Neural cell (in vitro differentiated cells): Measurements from ENCODE around the gene YWHAH. TPM values are rescaled to one million over a fixed set of nuclear protein-coding genes. Genes with fewer than 3 reads are reported as not detected.

ENCODE experiments used
- H2AFZ ChIP-seq: fragments of 200-600, 300-800 bp; sonication (generic), shearing (Covaris generic); 2 replicates; pipeline ENCODE4 v1.6.0; 2014; ENCODE audit warnings: low read depth, mild to moderate bottlenecking, antibody characterized with exemption, low read length, moderate library complexity
- H3F3A ChIP-seq: fragments of 200-600 bp; shearing (Covaris generic); 2 replicates; pipeline ENCODE4 v1.6.1; 2016; ENCODE audit warnings: mild to moderate bottlenecking, moderate library complexity, mixed read lengths, antibody characterized with exemption, low read length; ENCODE audit not compliant: insufficient read depth, poor library complexity, severe bottlenecking
- H3K27ac ChIP-seq: fragments of 200-600, 300-800 bp; sonication (generic), shearing (Covaris generic); 2 replicates; pipeline ENCODE4 v1.5.1; 2014; ENCODE audit warnings: mild to moderate bottlenecking, low read length, moderate library complexity
- H3K27me3 ChIP-seq: fragments of 300-800, 200-600 bp; sonication (generic), shearing (Covaris generic); 2 replicates; pipeline ENCODE4 v1.6.0; 2014; ENCODE audit warnings: mild to moderate bottlenecking, low read depth, low read length, moderate library complexity; ENCODE audit not compliant: insufficient read depth
- H3K36me3 ChIP-seq: fragments of 300-800, 200-600 bp; sonication (generic), shearing (Covaris generic); 2 replicates; pipeline ENCODE4 v1.5.1; 2014; ENCODE audit warnings: mild to moderate bottlenecking, antibody characterized with exemption, low read length, moderate library complexity; ENCODE audit not compliant: insufficient read depth
- H3K4me2 ChIP-seq: fragments of 300-800, 200-600 bp; sonication (generic), shearing (Covaris generic); 2 replicates; pipeline ENCODE4 v1.6.0; 2014; ENCODE audit warnings: mild to moderate bottlenecking, low read length
- H3K4me3 ChIP-seq: fragments of 300-800, 200-600 bp; sonication (generic), shearing (Covaris generic); 2 replicates; pipeline ENCODE4 v1.5.1; 2014; ENCODE audit warnings: mild to moderate bottlenecking, low read length, moderate library complexity
- H3K79me2 ChIP-seq: fragments of 200-600 bp; shearing (Covaris generic); replicated peaks from 2 replicates; pipeline ENCODE4 v1.6.0; 2014; ENCODE audit warnings: mild to moderate bottlenecking, low read length, moderate library complexity; ENCODE audit not compliant: insufficient read depth
- H3K9ac ChIP-seq: fragments of 300-800, 200-600 bp; sonication (generic), shearing (Covaris generic); 2 replicates; pipeline ENCODE4 v1.6.1; 2016; ENCODE audit warnings: mild to moderate bottlenecking, low read length, mixed read lengths
- H3K9me2 ChIP-seq: fragments of 200-600 bp; shearing (Covaris generic); 2 replicates; pipeline ENCODE4 v1.6.1; 2016; ENCODE audit warnings: mild to moderate bottlenecking, low read length, mixed read lengths; ENCODE audit not compliant: insufficient read depth
- H3K9me3 ChIP-seq: fragments of 200-600, 300-800 bp; sonication (generic), shearing (Covaris generic); 2 replicates; pipeline ENCODE4 v1.6.1; 2016; ENCODE audit warnings: mild to moderate bottlenecking, mixed run types, low read length, moderate library complexity, mixed read lengths
- H4K20me1 ChIP-seq: fragments of 200-600 bp; shearing (Covaris generic); 2 replicates; pipeline ENCODE4 v1.6.1; 2016; ENCODE audit warnings: mild to moderate bottlenecking, mixed run types; ENCODE audit not compliant: insufficient read depth
- EP300 ChIP-seq: fragments of 450-650 bp; conservative IDR thresholded peaks from 2 replicates; pipeline ENCODE4 v1.6.1; 2014; ENCODE audit warnings: antibody characterized with exemption, mild to moderate bottlenecking, moderate library complexity; ENCODE audit not compliant: poor library complexity, severe bottlenecking
- EZH2 ChIP-seq: fragments of 200-600, 300-800 bp; shearing (Covaris generic), sonication (generic); IDR thresholded peaks from 2 replicates; pipeline ENCODE4 v1.6.1; 2014; ENCODE audit warnings: antibody characterized with exemption, low read length, borderline replicate concordance, mild to moderate bottlenecking; ENCODE audit not compliant: insufficient read depth, poor library complexity, severe bottlenecking
- MXI1 ChIP-seq: fragments of 450-650 bp; conservative IDR thresholded peaks from 2 replicates; pipeline ENCODE4 v1.6.1; 2014; ENCODE audit warnings: antibody characterized with exemption, mild to moderate bottlenecking; ENCODE audit not compliant: poor library complexity, severe bottlenecking
- POLR2AphosphoS5 ChIP-seq: IDR thresholded peaks from 2 replicates; pipeline ENCODE4 v1.6.1; 2012
- RAD21 ChIP-seq: fragments of 450-650 bp; conservative IDR thresholded peaks from 2 replicates; pipeline ENCODE4 v1.6.1; 2014; ENCODE audit warnings: antibody characterized with exemption, mild to moderate bottlenecking, moderate library complexity
- REST ChIP-seq: IDR thresholded peaks from 2 replicates; pipeline ENCODE4 v1.6.1; 2012; ENCODE audit warnings: borderline replicate concordance
- SMC3 ChIP-seq: fragments of 450-650 bp; conservative IDR thresholded peaks from 2 replicates; pipeline ENCODE4 v1.6.1; 2014; ENCODE audit warnings: antibody characterized with exemption, mild to moderate bottlenecking, moderate library complexity; ENCODE audit not compliant: poor library complexity
- TAF1 ChIP-seq: IDR thresholded peaks from 2 replicates; pipeline ENCODE4 v1.6.1; 2012; ENCODE audit warnings: low read depth
- polyA plus RNA-seq: library from polyadenylated mRNA; depleted of rRNA; stranded (reverse); fragments of >200 nt; gene quantifications from 2 replicates; pipeline ENCODE4 v1.2.3, GENCODE V29; 2014
- TF ChIP-seq, protein P1 (sequence below): fragments of 450-650 bp; IDR thresholded peaks from 2 replicates; pipeline ENCODE4 v1.5.1; 2014; ENCODE audit warnings: antibody characterized with exemption, mild to moderate bottlenecking, moderate library complexity; ENCODE audit not compliant: poor library complexity, severe bottlenecking

The YWHAH gene
- polyA plus RNA-seq, 1 donor from 2014 or later: 300 TPM

- Histone ChIP-seq H3K9me3 (no peaks in the 10 kb centered on the region), H3K36me3 (no peaks in the 10 kb centered on the region), H3K4me3 (no peak overlapping the region), H3K9me2 (no peaks in the 10 kb centered on the region), H3F3A (no peaks in the 10 kb centered on the region), H4K20me1 (no peaks in the 10 kb centered on the region), H2AFZ (no peak overlapping the region), H3K9ac (no peak overlapping the region), H3K4me2 (no peak overlapping the region), H3K27me3 (no peaks in the 10 kb centered on the region), H3K79me2 (no peaks in the 10 kb centered on the region), H3K27ac (no peak overlapping the region)
- TF ChIP-seq REST: no peak
- TF ChIP-seq, protein P1, sequence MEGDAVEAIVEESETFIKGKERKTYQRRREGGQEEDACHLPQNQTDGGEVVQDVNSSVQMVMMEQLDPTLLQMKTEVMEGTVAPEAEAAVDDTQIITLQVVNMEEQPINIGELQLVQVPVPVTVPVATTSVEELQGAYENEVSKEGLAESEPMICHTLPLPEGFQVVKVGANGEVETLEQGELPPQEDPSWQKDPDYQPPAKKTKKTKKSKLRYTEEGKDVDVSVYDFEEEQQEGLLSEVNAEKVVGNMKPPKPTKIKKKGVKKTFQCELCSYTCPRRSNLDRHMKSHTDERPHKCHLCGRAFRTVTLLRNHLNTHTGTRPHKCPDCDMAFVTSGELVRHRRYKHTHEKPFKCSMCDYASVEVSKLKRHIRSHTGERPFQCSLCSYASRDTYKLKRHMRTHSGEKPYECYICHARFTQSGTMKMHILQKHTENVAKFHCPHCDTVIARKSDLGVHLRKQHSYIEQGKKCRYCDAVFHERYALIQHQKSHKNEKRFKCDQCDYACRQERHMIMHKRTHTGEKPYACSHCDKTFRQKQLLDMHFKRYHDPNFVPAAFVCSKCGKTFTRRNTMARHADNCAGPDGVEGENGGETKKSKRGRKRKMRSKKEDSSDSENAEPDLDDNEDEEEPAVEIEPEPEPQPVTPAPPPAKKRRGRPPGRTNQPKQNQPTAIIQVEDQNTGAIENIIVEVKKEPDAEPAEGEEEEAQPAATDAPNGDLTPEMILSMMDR: no peak
These were observed 10.9 kb upstream of the YWHAH start for GRCh38 chr22:31933406-31933805.

- Histone ChIP-seq H3K27me3 (no peaks in the 10 kb centered on the region), H3F3A (no peaks in the 10 kb centered on the region), H3K27ac (no peak overlapping the region), H3K4me2 (no peak overlapping the region), H2AFZ (no peak overlapping the region), H4K20me1 (no peaks in the 10 kb centered on the region), H3K4me3 (no peak overlapping the region), H3K9ac (no peak overlapping the region), H3K79me2 (no peaks in the 10 kb centered on the region), H3K9me3 (no peaks in the 10 kb centered on the region), H3K9me2 (no peaks in the 10 kb centered on the region), H3K36me3 (no peaks in the 10 kb centered on the region)
- TF ChIP-seq EP300: no peak
These were observed 10.4 kb upstream of the YWHAH start for GRCh38 chr22:31933816-31934482.

DNA sequence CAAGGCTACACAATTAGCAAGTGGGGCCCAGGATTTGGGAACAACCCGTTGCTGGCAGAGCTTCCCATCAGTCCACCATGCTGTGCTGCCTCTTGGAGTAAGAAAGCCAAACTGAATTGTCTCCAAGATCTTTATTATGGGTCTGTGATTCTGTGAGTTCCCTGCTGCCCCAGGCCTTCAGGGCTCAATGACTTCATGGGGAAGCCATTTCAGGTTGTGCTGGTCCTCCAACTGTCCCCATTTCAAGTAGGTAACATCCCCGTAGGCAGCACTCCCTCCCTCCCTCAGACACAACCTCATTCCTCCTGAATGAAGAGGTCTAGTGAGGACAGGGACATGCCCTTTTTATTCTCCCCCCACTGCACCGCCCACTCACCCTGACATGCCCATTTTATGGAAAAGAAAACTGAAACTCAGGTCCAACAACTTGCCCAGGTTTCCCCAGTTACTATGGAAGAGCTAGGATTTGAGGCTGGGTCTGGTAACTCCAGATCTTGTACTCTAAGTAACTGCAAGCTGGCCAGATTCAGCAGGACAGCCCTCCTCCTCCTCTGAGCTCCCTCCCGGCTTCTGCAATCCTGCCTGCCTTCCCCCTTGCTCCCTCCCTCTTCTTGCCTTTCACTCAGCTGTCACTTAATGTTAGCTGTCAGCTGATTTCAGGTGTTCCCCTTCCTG lies 8.2 kb upstream of the YWHAH start:
- Histone ChIP-seq H3K27me3 (no peaks in the 10 kb centered on the region), H3K36me3 (no peaks in the 10 kb centered on the region), H3K79me2 (no peaks in the 10 kb centered on the region), H3K9me3 (no peaks in the 10 kb centered on the region), H3K4me3 (no peak overlapping the region), H3K27ac (no peak overlapping the region), H3K9me2 (no peaks in the 10 kb centered on the region), H3K9ac (no peak overlapping the region), H2AFZ (no peak overlapping the region), H3K4me2 (no peak overlapping the region), H4K20me1 (no peaks in the 10 kb centered on the region), H3F3A (no peaks in the 10 kb centered on the region)
- TF ChIP-seq POLR2AphosphoS5: no peak
- no peak for TF ChIP-seq TAF1
- TF ChIP-seq SMC3: no peak
- TF ChIP-seq, protein P1: no peak
- TF ChIP-seq MXI1: no peak
- no peak for TF ChIP-seq EZH2
- TF ChIP-seq REST: no peak
- TF ChIP-seq RAD21: no peak
- no peak for TF ChIP-seq EP300
